Measurements from ENCODE around the gene KCTD16.

KCTD16 gene

GRCh38 chr5:144275329-144275728, 104.7 kb downstream of the KCTD16 start:
- no peak for DNase-seq (ENCODE audit: low read depth, low spot score)
- Histone ChIP-seq H3K4me3 (ENCODE audit: low read length) (no peak overlapping the region), H3K27ac (ENCODE audit: low read length) (no peak overlapping the region), H3K36me3 (ENCODE audit: control insufficient read depth, insufficient read depth, low read length) (no peaks in the 10 kb centered on the region), H3K9me3 (ENCODE audit: control insufficient read depth, insufficient read depth, low read length) (no peaks in the 10 kb centered on the region), H3K27me3 (ENCODE audit: control insufficient read depth, insufficient read depth, low read length) (no peaks in the 10 kb centered on the region), H3K4me1 (ENCODE audit: control insufficient read depth, insufficient read depth, low read length) (peaks cover 1% of the 10 kb centered on the region; the same call in 1 of the 2 replicates)
- WGBS (ENCODE audit: insufficient coverage, insufficient read length) = no CpG with 5 or more reads among the region's 5 CpGs

- Histone ChIP-seq H3K9me3 (ENCODE audit: control insufficient read depth, insufficient read depth, low read length) (no peaks in the 10 kb centered on the region), H3K27me3 (ENCODE audit: control insufficient read depth, insufficient read depth, low read length) (no peaks in the 10 kb centered on the region), H3K4me1 (ENCODE audit: control insufficient read depth, insufficient read depth, low read length) (peaks cover 1% of the 10 kb centered on the region; the same call in 1 of the 2 replicates), H3K36me3 (ENCODE audit: control insufficient read depth, insufficient read depth, low read length) (no peaks in the 10 kb centered on the region), H3K4me3 (ENCODE audit: low read length) (no peak overlapping the region), H3K27ac (ENCODE audit: low read length) (no peak overlapping the region)
- no CpG with 5 or more reads among the region's 5 CpGs for WGBS (ENCODE audit: insufficient coverage, insufficient read length)
- no peak for DNase-seq (ENCODE audit: low read depth, low spot score)
These were observed 105.6 kb downstream of the KCTD16 start for GRCh38 chr5:144276034-144276822.

GRCh38 chr5:144281784-144282183, 111.1 kb downstream of the KCTD16 start:
- H3K4me3 ChIP-seq (ENCODE audit: low read length) = no peak overlapping the region
- no peak for DNase-seq (ENCODE audit: low read depth, low spot score)
- no peaks in the 10 kb centered on the region for H3K9me3 ChIP-seq (ENCODE audit: control insufficient read depth, insufficient read depth, low read length)
- H3K4me1 ChIP-seq (ENCODE audit: control insufficient read depth, insufficient read depth, low read length) = no peaks in the 10 kb centered on the region
- H3K36me3 ChIP-seq (ENCODE audit: control insufficient read depth, insufficient read depth, low read length) = no peaks in the 10 kb centered on the region
- no CpG with 5 or more reads among the region's 1 CpG for WGBS (ENCODE audit: insufficient coverage, insufficient read length)
- H3K27ac ChIP-seq (ENCODE audit: low read length) = no peak overlapping the region
- H3K27me3 ChIP-seq (ENCODE audit: control insufficient read depth, insufficient read depth, low read length) = no peaks in the 10 kb centered on the region

- Histone ChIP-seq H3K36me3 (ENCODE audit: control insufficient read depth, insufficient read depth, low read length) (no peaks in the 10 kb centered on the region), H3K4me3 (ENCODE audit: low read length) (no peak overlapping the region), H3K27ac (ENCODE audit: low read length) (no peak overlapping the region), H3K27me3 (ENCODE audit: control insufficient read depth, insufficient read depth, low read length) (no peaks in the 10 kb centered on the region), H3K9me3 (ENCODE audit: control insufficient read depth, insufficient read depth, low read length) (no peaks in the 10 kb centered on the region), H3K4me1 (ENCODE audit: control insufficient read depth, insufficient read depth, low read length) (no peaks in the 10 kb centered on the region)
- no peak for DNase-seq (ENCODE audit: low read depth, low spot score)
- WGBS (ENCODE audit: insufficient coverage, insufficient read length) = no CpG with 5 or more reads among the region's 2 CpGs
These were observed 113.4 kb downstream of the KCTD16 start for GRCh38 chr5:144284036-144284435.

- Histone ChIP-seq H3K36me3 (ENCODE audit: control insufficient read depth, insufficient read depth, low read length) (no peaks in the 10 kb centered on the region), H3K4me3 (ENCODE audit: low read length) (no peak overlapping the region), H3K4me1 (ENCODE audit: control insufficient read depth, insufficient read depth, low read length) (no peaks in the 10 kb centered on the region), H3K9me3 (ENCODE audit: control insufficient read depth, insufficient read depth, low read length) (no peaks in the 10 kb centered on the region), H3K27ac (ENCODE audit: low read length) (no peak overlapping the region), H3K27me3 (ENCODE audit: control insufficient read depth, insufficient read depth, low read length) (no peaks in the 10 kb centered on the region)
- DNase-seq (ENCODE audit: low read depth, low spot score) = no peak
- WGBS (ENCODE audit: insufficient coverage, insufficient read length) = no CpG with 5 or more reads among the region's 2 CpGs
These were observed 114.3 kb downstream of the KCTD16 start for GRCh38 chr5:144284931-144285502.

GRCh38 chr5:144289277-144289676, 118.6 kb downstream of the KCTD16 start:
- Histone ChIP-seq H3K4me3 (ENCODE audit: low read length) (no peak overlapping the region), H3K9me3 (ENCODE audit: control insufficient read depth, insufficient read depth, low read length) (no peaks in the 10 kb centered on the region), H3K4me1 (ENCODE audit: control insufficient read depth, insufficient read depth, low read length) (no peaks in the 10 kb centered on the region), H3K27ac (ENCODE audit: low read length) (no peak overlapping the region), H3K36me3 (ENCODE audit: control insufficient read depth, insufficient read depth, low read length) (no peaks in the 10 kb centered on the region), H3K27me3 (ENCODE audit: control insufficient read depth, insufficient read depth, low read length) (no peaks in the 10 kb centered on the region)
- no CpG with 5 or more reads among the region's 2 CpGs for WGBS (ENCODE audit: insufficient coverage, insufficient read length)
- DNase-seq (ENCODE audit: low read depth, low spot score) = no peak

- Histone ChIP-seq H3K9me3 (ENCODE audit: control insufficient read depth, insufficient read depth, low read length) (no peaks in the 10 kb centered on the region), H3K36me3 (ENCODE audit: control insufficient read depth, insufficient read depth, low read length) (no peaks in the 10 kb centered on the region), H3K4me3 (ENCODE audit: low read length) (no peak overlapping the region), H3K27ac (ENCODE audit: low read length) (no peak overlapping the region), H3K4me1 (ENCODE audit: control insufficient read depth, insufficient read depth, low read length) (no peaks in the 10 kb centered on the region), H3K27me3 (ENCODE audit: control insufficient read depth, insufficient read depth, low read length) (no peaks in the 10 kb centered on the region)
- DNase-seq (ENCODE audit: low read depth, low spot score) = no peak
These were observed 121.4 kb downstream of the KCTD16 start for GRCh38 chr5:144292029-144292428.

GRCh38 chr5:144295284-144295683, 124.6 kb downstream of the KCTD16 start:
- Histone ChIP-seq H3K27ac (ENCODE audit: low read length) (no peak overlapping the region), H3K4me3 (ENCODE audit: low read length) (no peak overlapping the region), H3K36me3 (ENCODE audit: control insufficient read depth, insufficient read depth, low read length) (no peaks in the 10 kb centered on the region), H3K27me3 (ENCODE audit: control insufficient read depth, insufficient read depth, low read length) (no peaks in the 10 kb centered on the region), H3K9me3 (ENCODE audit: control insufficient read depth, insufficient read depth, low read length) (no peaks in the 10 kb centered on the region), H3K4me1 (ENCODE audit: control insufficient read depth, insufficient read depth, low read length) (peaks cover 4% of the 10 kb centered on the region; the same call in 1 of the 2 replicates)
- no peak for DNase-seq (ENCODE audit: low read depth, low spot score)

GRCh38 chr5:144297081-144297480, 126.4 kb downstream of the KCTD16 start:
- no peak overlapping the region for H3K27ac ChIP-seq (ENCODE audit: low read length)
- H3K4me3 ChIP-seq (ENCODE audit: low read length) = no peak overlapping the region
- no peaks in the 10 kb centered on the region for H3K9me3 ChIP-seq (ENCODE audit: control insufficient read depth, insufficient read depth, low read length)
- no CpG with 5 or more reads among the region's 3 CpGs for WGBS (ENCODE audit: insufficient coverage, insufficient read length)
- no peaks in the 10 kb centered on the region for H3K36me3 ChIP-seq (ENCODE audit: control insufficient read depth, insufficient read depth, low read length)
- peaks cover 4% of the 10 kb centered on the region; the same call in 1 of the 2 replicates for H3K4me1 ChIP-seq (ENCODE audit: control insufficient read depth, insufficient read depth, low read length)
- no peak for DNase-seq (ENCODE audit: low read depth, low spot score)
- H3K27me3 ChIP-seq (ENCODE audit: control insufficient read depth, insufficient read depth, low read length) = no peaks in the 10 kb centered on the region

- no peak overlapping the region for H3K4me3 ChIP-seq (ENCODE audit: low read length)
- no CpG with 5 or more reads among the region's 3 CpGs for WGBS (ENCODE audit: insufficient coverage, insufficient read length)
These were observed 128.0 kb downstream of the KCTD16 start for GRCh38 chr5:144298658-144299057.

GRCh38 chr5:144304688-144305087, 134.0 kb downstream of the KCTD16 start:
- no peak overlapping the region for H3K4me3 ChIP-seq (ENCODE audit: low read length)
- no peaks in the 10 kb centered on the region for H3K36me3 ChIP-seq (ENCODE audit: control insufficient read depth, insufficient read depth, low read length)
- no peak overlapping the region for H3K27ac ChIP-seq (ENCODE audit: low read length)
- H3K4me1 ChIP-seq (ENCODE audit: control insufficient read depth, insufficient read depth, low read length) = no peaks in the 10 kb centered on the region
- no peaks in the 10 kb centered on the region for H3K9me3 ChIP-seq (ENCODE audit: control insufficient read depth, insufficient read depth, low read length)
- H3K27me3 ChIP-seq (ENCODE audit: control insufficient read depth, insufficient read depth, low read length) = no peaks in the 10 kb centered on the region
- no peak for DNase-seq (ENCODE audit: low read depth, low spot score)
- no CpG with 5 or more reads among the region's 3 CpGs for WGBS (ENCODE audit: insufficient coverage, insufficient read length)

More at GRCh38 chr5:144298658-144299057, 128.0 kb downstream of the KCTD16 start:
- no peaks in the 10 kb centered on the region for H3K9me3 ChIP-seq (ENCODE audit: control insufficient read depth, insufficient read depth, low read length)
- no peaks in the 10 kb centered on the region for H3K36me3 ChIP-seq (ENCODE audit: control insufficient read depth, insufficient read depth, low read length)
- H3K4me1 ChIP-seq (ENCODE audit: control insufficient read depth, insufficient read depth, low read length) = peaks cover 4% of the 10 kb centered on the region; the same call in 1 of the 2 replicates
- DNase-seq (ENCODE audit: low read depth, low spot score) = no peak
- no peak overlapping the region for H3K27ac ChIP-seq (ENCODE audit: low read length)
- no peaks in the 10 kb centered on the region for H3K27me3 ChIP-seq (ENCODE audit: control insufficient read depth, insufficient read depth, low read length)

Measured in iPS DF 6.9 (cell line).